K562 (cell line): Measurements from ENCODE around the gene RAB24. TPM values are rescaled to one million over a fixed set of nuclear protein-coding genes. Genes with fewer than 3 reads are reported as not detected.

ENCODE experiments used
- CHD2 ChIP-seq: IDR thresholded peaks from 2 replicates; pipeline ENCODE4 v1.6.1; 2011; ENCODE audit warnings: low read depth, low read length
- CTBP1 ChIP-seq: fragments of 450-650 bp; IDR thresholded peaks from 2 replicates; pipeline ENCODE4 v1.6.1; 2016; ENCODE audit warnings: borderline replicate concordance
- HES1 ChIP-seq: fragments of 450-650 bp; IDR thresholded peaks from 2 replicates; pipeline ENCODE4 v1.6.1; 2016; ENCODE audit warnings: low read depth, mild to moderate bottlenecking, moderate library complexity
- ILF3 ChIP-seq: fragments of 450-650 bp; IDR thresholded peaks from 2 replicates; pipeline ENCODE4 v1.6.1; 2018; ENCODE audit warnings: antibody characterized with exemption, mild to moderate bottlenecking, moderate library complexity, borderline replicate concordance
- MECOM ChIP-seq: fragments of 250-450 bp; sonication (Bioruptor Pico); IDR thresholded peaks from 2 replicates; pipeline ENCODE4 v1.8.0; 2022; ENCODE audit warnings: inconsistent platforms
- MYC ChIP-seq, 2 experiments: fragments of 250-450 bp in 1 of 2; sonication (Bioruptor Pico) in 1 of 2; IDR thresholded peaks; 2 replicates each; pipeline versions ENCODE4 v1.5.1 to v1.6.1; 2012 to 2021; ENCODE audit warnings: low read depth in 2 of 2, borderline replicate concordance in 1 of 2, improper control_type of control experiment in 1 of 2, low read length in 1 of 2, mild to moderate bottlenecking in 1 of 2, moderate library complexity in 1 of 2
- NEUROD1 ChIP-seq: fragments of 150-350 bp; IDR thresholded peaks from 2 replicates; pipeline ENCODE4 v1.6.1; 2014; ENCODE audit warnings: borderline replicate concordance, low read length, low read depth; ENCODE audit not compliant: partially characterized antibody
- POLR2H ChIP-seq: IDR thresholded peaks from 2 replicates; pipeline ENCODE4 v1.6.1; 2016; ENCODE audit warnings: missing genetic modification characterization, low read depth, mild to moderate bottlenecking, control low read depth, missing compliant biosample characterization, moderate library complexity
- SIN3A ChIP-seq, 2 experiments: fragments of 150-350 bp in 1 of 2; IDR thresholded peaks; 2 replicates each; pipeline ENCODE4 v1.6.1; 2011 to 2016; ENCODE audit warnings: borderline replicate concordance in 2 of 2, low read depth in 2 of 2, low read length in 2 of 2, mild to moderate bottlenecking in 2 of 2, moderate library complexity in 2 of 2; ENCODE audit not compliant: control insufficient read depth in 1 of 2
- SNIP1 ChIP-seq: fragments of 450-650 bp; IDR thresholded peaks from 2 replicates; pipeline ENCODE4 v1.7.1; 2017; ENCODE audit warnings: low read depth, mild to moderate bottlenecking
- SRF ChIP-seq, 2 experiments: fragments of 250-450, 450-650 bp in 1 of 2; sonication (Bioruptor Pico) in 1 of 2; sonication (generic) in 1 of 2; formaldehyde crosslinking; IDR thresholded peaks; 2 replicates each; pipeline versions ENCODE4 v1.5.0 to v1.5.1; 2020 to 2022; ENCODE audit warnings: mild to moderate bottlenecking in 1 of 2, missing genetic modification reagents in 1 of 2
- TRIM24 ChIP-seq, 2 experiments: fragments of 450-650 bp; IDR thresholded peaks; 2 replicates each; pipeline ENCODE4 v1.6.1; 2016
- ZNF175 ChIP-seq: fragments of 200-800 bp; sonication (Bioruptor generic); IDR thresholded peaks from 2 replicates; pipeline ENCODE4 v1.6.1; 2016; ENCODE audit warnings: low read depth, mild to moderate bottlenecking, missing genetic modification characterization, missing compliant biosample characterization
- ZNF24 ChIP-seq: fragments of 450-650 bp; IDR thresholded peaks from 2 replicates; pipeline ENCODE4 v1.6.1; 2016
- ZNF318 ChIP-seq, 2 experiments: fragments of 450-650 bp; IDR thresholded peaks; 2 replicates each; pipeline ENCODE4 v1.6.1; 2016; ENCODE audit warnings: mild to moderate bottlenecking in 2 of 2, borderline replicate concordance in 1 of 2, low read depth in 1 of 2, moderate library complexity in 1 of 2
- ZNF740 ChIP-seq, 3 experiments: fragments of 200-800 bp in 1 of 3; sonication (Bioruptor generic) in 1 of 3; sonication (generic) in 1 of 3; formaldehyde crosslinking in 1 of 3; IDR thresholded peaks; 2 replicates each; pipeline versions ENCODE4 v1.6.1 to v1.8.0; 2016 to 2022; ENCODE audit warnings: mild to moderate bottlenecking in 2 of 3, missing compliant biosample characterization in 2 of 3, missing genetic modification characterization in 2 of 3, missing genetic modification reagents in 1 of 3
- polyA plus RNA-seq, 8 experiments: library from polyadenylated mRNA; depleted of rRNA in 4 of 8; stranded (reverse) in 5 of 8; unstranded in 3 of 8; fragments of >200 nt; fragmentation: Nextera tagmentation in 2 of 8; fragmentation: Illumina TruSeq in 1 of 8; extraction: Ambion mirVana in 2 of 8; extraction: Trizol in 1 of 8; gene quantifications; 2 replicates each; pipeline versions ENCODE4 v1.2.1 to v1.2.3, GENCODE V29; 2011 to 2014; ENCODE audit warnings: inconsistent platforms in 1 of 8, missing spikeins in 1 of 8
- total RNA-seq, 7 experiments: library from RNA; depleted of rRNA in 6 of 7; stranded (reverse); fragments of >200 nt in 6 of 7; fragmentation: Illumina TruSeq in 2 of 7; extraction: Trizol in 2 of 7; gene quantifications; 2 replicates each; pipeline versions ENCODE4 v1.2.1 to v1.2.3, GENCODE V29; 2011 to 2021; ENCODE audit warnings: low replicate concordance in 1 of 7

Gene RAB24
- total and polyA plus RNA-seq, 9 of the 15 experiments (the other 6 are each of a cell fraction or from before 2014, with no cell fraction given): 13.9 to 107 (median 34.8) TPM

GRCh38 chr5:177304392-177305119 lies 1.0 kb upstream of the RAB24 start (continued):
- TF ChIP-seq POLR2H (tag) (no peak), ZNF740 (CRISPR knock-in tag; IDR thresholded peaks at IDR 0.05) (no peak), ZNF740 (tag; IDR thresholded peaks at IDR 0.05) (no peak), MECOM (CRISPR knock-in tag) (no peak), MYC (IDR thresholded peaks at IDR 0.05; ENCODE audit: low read depth, low read length) (no peak), MYC (CRISPR knock-in tag; IDR thresholded peaks at IDR 0.05; ENCODE audit: borderline replicate concordance, low read depth) (no peak), ZNF175 (CRISPR knock-in tag) (no peak), ZNF318 (IDR thresholded peaks at IDR 0.05; ENCODE audit: borderline replicate concordance in 1 of 2, low read depth in 1 of 2) (0 out of 4 replicates have a peak, but pooled peaks of 1 of the 2 experiments have one; percentile 27), SNIP1 (no peak), TRIM24 (IDR thresholded peaks at IDR 0.05) (no peak), ZNF24 (no peak), SIN3A (IDR thresholded peaks at IDR 0.05; ENCODE audit: borderline replicate concordance in 2 of 2, control insufficient read depth in 1 of 2, low read depth in 2 of 2, low read length in 2 of 2) (peak; percentile 21 to 67; a peak in 1 of 4 replicates), ILF3 (no peak), NEUROD1 (no peak), CHD2 (peak; percentile 40; the same call in 1 of the 2 replicates), CTBP1 (no peak), SRF (CRISPR knock-in tag; IDR thresholded peaks at IDR 0.05) (no peak), HES1 (no peak)
